Hematopoietic multipotent progenitor cell treated with erythropoietin and hydrocortisone succinate and interleukin-3 and kit ligand, for 8 days (in vitro differentiated cells): ENCODE results near the gene ADAM19.

Source experiments
- DNase-seq: peaks from one replicate; pipeline ENCODE4 v3.0.0-alpha.2; 2015

ADAM19 gene

GRCh38 chr5:157596487-157596886 lies 20.9 kb upstream of the ADAM19 start:
- no peak for DNase-seq

DNA sequence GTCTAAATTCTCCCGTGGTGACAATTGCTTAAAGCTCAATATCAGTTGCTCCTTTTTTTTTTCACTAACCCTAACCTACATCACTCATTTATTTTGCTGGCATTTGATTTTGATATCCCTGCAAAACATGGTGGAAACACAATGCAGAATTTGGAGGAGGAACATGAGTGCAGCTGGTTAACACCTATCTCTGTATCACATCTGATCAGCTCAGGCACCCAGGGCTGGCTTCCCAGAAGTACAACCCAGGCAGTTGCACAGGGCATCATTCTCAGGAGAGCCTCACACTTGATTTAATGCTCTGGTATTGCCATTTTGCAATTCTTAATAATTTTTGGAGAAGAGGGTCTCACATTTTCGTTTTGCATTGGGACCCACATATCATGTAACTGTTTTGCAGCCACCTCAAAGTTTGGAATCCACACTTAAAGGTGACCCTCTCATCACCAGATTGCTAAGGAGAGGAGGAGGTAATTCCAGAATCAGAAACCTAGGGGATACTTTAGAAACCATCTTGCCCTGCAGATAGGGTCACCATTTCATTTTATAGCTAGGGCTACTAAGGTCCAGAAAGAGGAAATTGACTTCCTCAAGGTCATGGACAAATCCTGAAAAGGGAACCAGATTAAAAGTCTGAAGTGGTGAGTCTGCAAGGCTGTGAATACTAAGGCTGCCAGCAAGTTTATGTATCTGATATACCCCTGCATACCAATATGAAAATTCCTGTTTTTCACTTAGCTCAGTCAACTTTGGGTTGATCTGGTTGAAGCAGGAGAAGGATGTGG lies 19.3 kb upstream of the ADAM19 start:
- DNase-seq: no peak

GRCh38 chr5:157594257-157594656 lies 18.7 kb upstream of the ADAM19 start:
- no peak for DNase-seq

- no peak for DNase-seq
Measured at GRCh38 chr5:157593052-157593757, 17.6 kb upstream of the ADAM19 start.

DNA sequence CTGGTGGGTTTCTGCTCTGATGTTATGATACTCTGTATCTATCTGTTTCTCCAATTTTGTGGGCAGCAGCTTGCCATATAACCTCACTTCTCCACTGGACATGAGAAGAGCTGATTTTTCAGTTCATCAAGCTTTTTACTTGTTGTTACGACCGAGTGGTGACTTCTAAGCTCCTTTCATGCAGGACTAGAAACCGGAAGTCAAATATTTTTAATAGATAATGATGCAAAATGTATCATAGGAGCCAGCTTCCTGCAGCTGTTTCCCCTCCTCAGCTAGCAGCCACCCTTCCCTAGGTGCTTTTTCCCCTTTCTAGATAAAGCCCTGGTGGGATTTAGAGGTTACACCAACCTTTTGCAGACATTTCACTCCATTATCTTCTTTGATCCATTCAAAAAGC lies 17.0 kb upstream of the ADAM19 start:
- DNase-seq: no peak

DNA sequence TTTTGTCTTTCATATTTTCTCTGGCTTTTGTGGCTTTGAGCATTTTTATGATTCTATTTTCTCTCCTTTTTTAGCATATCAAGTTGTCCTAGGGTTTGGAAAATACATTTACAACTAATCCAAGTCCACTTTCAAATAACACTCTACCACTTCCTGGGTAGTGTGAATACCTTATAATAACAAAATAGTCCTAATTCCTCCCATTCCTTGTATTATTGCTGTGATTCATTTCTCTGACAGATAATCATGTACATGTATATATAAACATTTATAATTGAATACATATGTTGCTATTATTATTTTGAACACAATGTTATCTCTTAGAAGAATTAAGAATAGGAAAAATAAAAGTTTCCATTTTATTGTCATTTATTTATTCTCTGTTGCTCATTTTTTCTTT lies 14.9 kb upstream of the ADAM19 start:
- no peak for DNase-seq

DNA sequence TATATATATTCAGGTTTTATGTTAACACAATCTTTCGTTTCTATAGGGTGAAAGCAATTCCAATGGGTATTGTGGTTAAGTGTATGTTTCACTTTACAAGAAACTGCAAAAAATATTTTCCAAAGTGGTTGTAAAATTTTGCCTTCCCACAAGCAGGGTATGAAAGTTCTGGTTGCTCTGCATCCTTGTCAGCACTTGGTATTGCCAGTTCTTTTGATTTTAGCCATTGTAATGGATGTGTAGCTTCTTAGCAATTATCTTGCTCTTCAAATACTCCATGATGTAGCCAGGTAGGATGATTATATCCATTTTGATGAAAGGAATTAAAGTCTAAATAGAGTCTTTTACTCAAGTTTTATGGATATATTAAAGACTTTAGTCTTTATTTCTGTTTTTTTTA lies 9.1 kb upstream of the ADAM19 start:
- no peak for DNase-seq

DNA sequence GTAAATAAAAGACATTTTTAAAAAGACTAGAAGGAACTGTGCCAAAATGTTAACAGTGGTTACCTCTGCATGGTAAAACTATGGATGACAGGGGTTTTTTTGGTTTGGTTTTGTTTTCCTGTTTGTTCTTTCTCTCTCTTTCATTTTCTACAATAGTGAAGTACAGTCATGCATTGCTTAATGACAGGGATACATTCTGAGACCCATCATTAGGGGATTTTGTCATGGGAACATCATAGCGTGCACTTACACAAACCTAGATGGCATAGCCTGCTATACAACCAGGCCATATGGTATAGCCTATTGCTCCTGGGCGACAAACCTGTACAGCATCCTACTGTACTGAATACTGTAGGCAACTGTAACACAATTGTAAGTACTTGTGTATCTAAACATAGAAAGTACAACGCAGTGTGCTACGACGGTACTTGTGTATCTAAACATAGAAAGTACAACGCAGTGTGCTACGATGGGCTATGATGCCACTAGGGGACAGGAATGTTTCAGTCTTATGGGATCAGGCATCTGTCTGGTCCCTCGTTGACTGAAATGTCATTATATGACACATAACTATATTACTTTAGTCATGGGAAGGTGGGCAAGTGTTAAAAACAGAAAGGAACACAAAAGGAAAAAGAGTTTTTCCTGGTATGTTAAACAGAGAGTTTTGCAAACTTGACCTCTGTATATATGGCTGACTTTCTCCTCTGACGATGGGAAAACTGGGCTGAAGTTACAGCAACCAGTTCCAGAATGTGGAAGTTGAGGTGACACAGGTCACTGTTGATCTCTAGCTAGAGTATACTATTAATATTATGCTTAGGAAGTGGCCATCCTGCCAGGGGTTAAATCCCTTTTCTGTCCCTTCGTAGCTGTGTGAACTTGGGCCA lies 7.4 kb upstream of the ADAM19 start:
- no peak for DNase-seq

DNA sequence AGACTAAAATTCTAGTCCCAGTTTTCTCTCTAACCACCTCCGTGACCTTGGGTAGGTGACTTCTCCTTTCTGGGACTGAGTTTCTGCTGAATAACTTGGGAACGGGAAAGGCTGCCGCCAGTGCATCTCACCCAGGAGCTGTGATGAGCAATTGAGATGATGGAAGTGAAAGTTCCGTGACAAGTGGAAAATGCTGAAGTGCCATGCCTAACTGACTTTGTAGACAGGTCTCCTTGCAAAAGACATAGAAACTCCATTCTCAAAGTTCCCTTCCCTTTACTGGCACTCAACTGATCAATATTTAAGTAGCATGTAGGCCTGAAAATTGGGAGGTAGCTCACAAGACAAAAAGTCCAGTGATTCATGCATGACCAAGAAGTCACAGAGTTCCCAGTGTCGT lies 6.3 kb upstream of the ADAM19 start:
- no peak for DNase-seq

- DNase-seq: no peak
Measured at GRCh38 chr5:157578079-157578780, 2.7 kb upstream of the ADAM19 start.

- DNase-seq: no peak
Measured at GRCh38 chr5:157576678-157577077, 1.1 kb upstream of the ADAM19 start.

DNA sequence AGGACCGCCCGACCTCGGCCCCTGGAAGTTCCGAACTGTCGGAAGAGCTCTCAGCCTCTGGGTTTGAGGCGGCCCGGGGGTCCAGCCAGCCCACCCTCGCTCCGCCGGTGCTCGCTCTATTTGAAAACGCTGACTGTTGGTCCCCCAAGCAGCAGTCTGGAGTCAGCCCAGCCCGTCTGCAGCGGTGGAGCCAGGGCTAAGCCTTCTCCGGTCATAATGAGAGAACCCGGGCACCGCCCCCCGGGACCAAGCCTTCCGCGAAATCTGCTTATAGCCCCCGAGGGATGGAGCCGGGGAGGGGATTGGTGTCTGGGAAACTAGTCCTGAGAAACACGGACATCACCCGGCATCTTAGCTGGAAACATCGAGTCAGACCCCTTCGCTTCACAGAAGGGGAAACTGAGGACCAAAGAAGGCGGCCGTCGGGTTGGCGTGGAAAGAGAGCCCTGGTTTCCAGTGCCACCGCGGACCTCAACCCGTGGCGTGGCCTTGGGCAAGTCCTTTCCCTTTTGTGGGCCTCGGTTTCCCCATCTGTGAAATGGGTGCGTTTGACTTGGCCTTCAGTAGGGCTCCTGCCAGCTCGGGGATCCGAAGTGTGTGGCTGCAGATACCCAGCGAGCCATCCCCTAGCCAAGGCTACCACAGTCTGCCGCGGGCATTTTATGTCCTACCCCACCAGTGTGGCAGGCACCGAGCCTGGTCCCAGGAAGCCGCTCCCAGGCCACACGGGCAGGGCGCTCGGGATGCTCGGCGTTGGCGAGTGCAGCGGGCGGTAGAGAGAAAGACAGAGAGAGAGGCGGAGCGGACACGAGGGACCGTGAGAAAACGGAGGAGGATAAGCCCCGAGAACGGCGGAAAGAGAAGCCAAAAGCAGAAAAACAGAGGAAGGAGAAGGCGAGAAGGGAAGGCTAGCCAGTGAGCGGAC lies 857 bp downstream of the ADAM19 start:
- no peak for DNase-seq

GRCh38 chr5:157571357-157571827 lies 4.2 kb downstream of the ADAM19 start:
- DNase-seq: peak; percentile 33

DNA sequence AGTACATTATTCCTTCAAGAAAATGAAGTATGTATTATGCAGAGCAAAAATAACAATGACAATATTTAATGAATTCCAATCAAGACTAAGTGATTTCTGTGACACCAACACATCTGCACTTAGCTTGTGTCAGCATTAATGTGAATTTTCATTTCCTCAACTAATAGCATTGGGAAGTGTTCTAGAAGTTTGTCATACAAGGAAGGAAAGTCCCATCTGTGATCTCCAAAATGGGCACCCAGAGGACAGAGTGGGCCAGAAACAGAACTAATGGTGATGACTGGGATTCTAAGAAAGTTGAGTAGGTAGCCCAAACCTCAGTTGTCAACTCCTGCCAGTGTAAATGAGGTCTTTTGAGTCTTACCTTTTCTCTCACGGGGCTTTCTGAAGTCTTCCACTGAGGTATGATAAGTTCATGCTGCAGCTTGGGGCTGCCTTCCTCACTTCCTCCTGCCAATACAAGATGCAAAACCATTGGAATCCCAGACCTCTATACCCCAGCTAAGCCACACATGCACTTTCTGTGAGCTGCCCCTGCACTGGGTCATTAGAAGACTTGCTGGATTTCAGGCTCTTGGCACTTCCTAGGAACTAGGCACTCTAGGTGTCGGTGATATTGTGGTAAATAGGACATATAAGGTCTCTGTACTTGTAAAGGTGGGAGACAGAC lies 4.9 kb downstream of the ADAM19 start:
- DNase-seq: no peak

- DNase-seq: no peak
Measured at GRCh38 chr5:157568720-157569119, 6.9 kb downstream of the ADAM19 start.

DNA sequence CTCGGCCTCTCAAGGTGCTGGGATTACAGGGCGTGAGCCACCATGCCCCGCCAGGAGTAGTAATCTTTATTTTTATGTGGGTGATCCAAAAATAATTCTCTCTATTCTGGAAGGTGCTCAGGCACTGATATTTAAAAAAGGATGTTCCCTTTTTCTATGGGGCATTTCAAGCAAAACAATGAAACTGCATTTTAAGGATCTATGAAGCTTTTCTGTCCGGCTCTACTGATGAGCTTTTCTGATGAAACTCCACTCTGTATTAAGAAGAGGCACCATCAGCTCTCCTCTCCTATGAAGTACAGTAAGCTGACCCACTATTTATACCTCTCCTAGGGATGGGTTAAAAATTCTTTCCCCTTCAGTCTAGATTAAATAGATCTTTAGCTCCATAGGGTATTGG lies 7.4 kb downstream of the ADAM19 start:
- DNase-seq: no peak

GRCh38 chr5:157566902-157567489 lies 8.6 kb downstream of the ADAM19 start:
- no peak for DNase-seq

GRCh38 chr5:157563929-157564716 lies 11.5 kb downstream of the ADAM19 start:
- peak; percentile 37 for DNase-seq

- no peak for DNase-seq
Measured at GRCh38 chr5:157563373-157563928, 12.1 kb downstream of the ADAM19 start.
